Ammon's horn (tissue), 1 donor: Measurements from ENCODE around the gene IRF4.

Source experiments
- DNase-seq: peaks from one replicate; pipeline ENCODE4 v3.0.0-alpha.2; 2016; ENCODE audit warnings: low spot score

Gene IRF4

DNA sequence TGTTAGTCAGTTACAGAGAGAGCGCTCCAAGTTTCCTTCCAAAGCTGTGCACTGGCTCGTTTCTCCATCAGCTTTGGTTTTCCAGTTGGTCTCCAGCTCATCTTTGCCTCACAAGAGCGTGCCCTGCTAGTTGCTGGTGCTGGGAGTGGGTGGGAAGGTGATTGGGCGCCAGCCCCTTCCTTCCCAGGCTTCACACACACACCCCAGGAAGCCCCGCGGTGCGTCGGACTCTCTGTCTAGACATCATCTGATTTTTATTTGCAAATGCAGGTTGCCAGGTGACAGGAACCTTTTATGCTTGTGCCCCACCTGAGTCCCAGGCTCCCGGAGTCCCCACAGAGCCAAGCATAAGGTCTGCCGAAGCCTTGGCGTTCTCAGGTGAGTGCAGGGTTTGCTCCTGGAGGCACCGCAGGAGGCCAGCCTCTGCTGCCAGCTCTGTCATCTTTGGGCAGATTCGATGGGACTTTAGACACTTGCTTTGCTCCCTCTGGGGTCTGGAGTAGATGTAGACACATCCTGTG, 7.1 kb downstream of the IRF4 start:
- DNase-seq: no peak

DNA sequence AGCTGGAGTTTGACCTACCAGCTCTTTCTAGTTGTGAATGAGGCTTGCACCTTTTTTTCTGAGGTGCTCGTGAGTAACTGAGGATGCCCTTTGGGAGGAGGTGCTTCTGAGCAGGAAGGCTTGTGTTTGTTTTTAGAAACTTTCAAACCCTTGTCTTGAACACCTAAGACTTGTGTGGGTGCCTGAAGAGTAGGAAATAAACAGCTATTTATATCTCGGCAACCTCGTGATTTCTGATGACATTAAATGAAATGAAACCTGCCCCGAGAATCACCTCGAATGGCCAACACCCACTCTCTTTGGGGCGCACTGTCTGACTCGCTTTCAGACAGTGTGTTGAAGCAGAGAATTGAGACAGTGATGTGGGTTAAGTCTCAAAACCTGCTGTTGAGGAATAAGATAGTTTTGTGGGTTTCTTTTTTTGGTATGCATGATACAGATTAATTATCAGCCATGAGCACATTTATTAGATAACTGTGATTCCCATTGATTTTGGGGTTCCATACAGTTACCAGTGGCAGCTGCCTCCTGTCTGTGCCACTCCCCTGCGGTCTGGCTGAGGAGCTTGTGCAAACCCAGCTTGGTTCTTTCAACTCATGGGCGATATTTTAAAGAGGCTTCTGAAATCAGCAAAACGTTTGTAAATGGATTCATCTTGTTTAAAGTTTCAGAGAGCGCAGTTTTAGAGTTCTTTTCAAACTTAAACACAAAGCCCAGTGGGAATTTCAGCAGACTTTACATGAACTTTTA, 8.4 kb downstream of the IRF4 start:
- no peak for DNase-seq

DNA sequence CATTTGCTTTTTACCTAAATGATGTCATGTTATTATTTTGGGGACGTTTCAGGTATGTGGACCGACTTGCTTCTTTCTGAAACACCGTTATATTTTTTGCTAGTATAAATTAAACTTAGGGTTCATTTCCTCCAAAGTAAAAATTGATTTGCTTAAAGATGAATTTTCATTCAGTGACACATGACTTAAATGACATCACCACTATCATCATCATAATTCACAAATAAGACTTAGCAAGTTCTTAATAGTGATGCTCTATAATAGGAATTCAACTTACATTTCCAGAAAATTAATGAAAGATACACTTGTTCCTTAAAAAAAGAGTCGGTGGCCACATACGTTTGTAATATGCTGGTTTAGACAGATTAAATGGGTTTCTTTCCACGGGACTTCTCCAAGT, 9.3 kb downstream of the IRF4 start:
- no peak for DNase-seq

DNA sequence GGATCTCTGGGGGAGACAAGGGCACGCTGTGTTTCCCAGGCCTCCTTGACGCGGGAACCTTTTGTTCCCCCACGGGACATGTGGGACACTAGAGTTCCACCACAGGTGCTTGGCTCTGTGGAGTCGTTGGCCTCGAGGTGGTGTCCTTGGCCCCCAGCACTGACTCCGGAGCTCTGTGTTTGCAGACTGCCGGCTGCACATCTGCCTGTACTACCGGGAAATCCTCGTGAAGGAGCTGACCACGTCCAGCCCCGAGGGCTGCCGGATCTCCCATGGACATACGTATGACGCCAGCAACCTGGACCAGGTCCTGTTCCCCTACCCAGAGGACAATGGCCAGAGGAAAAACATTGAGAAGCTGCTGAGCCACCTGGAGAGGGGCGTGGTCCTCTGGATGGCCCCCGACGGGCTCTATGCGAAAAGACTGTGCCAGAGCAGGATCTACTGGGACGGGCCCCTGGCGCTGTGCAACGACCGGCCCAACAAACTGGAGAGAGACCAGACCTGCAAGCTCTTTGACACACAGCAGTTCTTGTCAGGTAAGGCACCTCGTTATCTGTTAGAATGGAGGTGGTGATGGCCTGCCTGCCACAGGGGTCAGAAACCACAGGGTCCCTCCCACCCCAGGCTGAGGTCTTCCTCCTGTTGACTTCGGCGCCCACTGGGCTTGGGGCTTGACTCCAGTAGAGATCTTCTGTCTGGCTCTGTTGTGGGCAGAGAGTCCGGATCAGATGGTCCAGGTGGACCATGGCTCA, 9.9 kb downstream of the IRF4 start:
- no peak for DNase-seq

DNA sequence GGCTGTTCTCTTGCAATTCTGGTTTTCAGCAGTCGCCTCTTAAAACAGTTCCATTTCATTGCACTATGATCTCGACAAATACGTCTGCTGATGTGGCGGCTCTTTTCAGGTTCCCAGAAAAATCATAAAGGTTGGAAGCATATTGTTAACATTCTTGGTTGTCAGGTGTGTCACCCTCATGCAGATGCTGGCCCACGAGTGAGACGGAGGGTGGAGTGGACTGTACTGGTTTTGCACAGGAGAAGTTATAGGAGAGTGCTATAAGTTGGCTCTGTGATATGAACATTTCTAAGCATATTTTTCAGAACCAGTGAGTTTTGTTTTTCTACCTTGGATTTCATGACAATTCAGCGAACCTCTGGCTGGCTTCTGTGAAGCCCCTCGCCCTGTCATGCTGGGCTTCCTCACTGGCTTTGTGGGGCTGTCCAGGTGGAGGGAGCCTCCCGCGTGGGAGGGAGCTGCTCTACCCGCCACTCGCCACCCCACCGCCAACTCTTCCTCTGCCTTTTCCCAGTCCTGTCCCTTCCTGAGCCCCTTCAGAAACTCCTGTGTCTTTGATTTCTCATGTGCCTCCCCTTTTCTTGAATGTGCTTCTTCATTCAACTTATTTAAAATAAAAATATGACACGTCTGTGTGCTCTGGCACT, 10.6 kb downstream of the IRF4 start:
- DNase-seq: no peak

DNA sequence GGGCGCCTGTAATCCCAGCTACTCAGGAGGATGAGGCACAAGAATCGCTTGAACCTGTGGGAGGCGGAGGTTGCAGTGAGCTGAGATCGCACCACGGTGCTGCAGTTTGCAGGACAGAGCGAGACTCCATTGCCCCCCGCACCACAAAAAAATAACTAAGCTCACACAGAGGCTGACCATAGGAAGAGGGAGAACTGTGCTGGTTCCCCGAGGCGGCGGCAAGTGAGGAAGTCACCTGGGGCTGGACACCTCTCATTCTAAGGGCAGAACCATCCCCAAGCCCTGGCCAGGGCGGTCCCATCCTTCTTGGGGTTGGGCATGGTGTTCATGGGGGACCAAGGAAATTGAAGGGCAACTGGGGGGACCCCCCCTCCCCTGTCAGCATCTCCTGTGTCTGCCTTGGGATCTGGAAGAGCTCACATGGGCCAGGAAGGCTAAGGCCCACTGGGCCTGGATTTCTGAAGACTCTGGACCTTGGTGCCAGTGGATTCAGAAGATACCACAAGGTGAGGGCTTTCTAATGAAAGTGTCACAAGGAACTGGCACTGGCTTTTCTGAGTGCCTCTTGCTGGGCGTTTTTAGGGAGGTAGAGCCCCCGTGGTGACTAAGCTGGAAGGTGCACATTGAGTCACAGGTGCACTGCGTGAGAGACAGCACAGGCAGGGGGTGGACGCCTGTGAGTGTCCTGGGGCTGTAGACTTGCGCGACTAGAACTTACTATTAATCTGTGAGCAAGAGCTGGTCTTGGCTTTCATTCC, 11.5 kb downstream of the IRF4 start:
- DNase-seq: no peak

DNA sequence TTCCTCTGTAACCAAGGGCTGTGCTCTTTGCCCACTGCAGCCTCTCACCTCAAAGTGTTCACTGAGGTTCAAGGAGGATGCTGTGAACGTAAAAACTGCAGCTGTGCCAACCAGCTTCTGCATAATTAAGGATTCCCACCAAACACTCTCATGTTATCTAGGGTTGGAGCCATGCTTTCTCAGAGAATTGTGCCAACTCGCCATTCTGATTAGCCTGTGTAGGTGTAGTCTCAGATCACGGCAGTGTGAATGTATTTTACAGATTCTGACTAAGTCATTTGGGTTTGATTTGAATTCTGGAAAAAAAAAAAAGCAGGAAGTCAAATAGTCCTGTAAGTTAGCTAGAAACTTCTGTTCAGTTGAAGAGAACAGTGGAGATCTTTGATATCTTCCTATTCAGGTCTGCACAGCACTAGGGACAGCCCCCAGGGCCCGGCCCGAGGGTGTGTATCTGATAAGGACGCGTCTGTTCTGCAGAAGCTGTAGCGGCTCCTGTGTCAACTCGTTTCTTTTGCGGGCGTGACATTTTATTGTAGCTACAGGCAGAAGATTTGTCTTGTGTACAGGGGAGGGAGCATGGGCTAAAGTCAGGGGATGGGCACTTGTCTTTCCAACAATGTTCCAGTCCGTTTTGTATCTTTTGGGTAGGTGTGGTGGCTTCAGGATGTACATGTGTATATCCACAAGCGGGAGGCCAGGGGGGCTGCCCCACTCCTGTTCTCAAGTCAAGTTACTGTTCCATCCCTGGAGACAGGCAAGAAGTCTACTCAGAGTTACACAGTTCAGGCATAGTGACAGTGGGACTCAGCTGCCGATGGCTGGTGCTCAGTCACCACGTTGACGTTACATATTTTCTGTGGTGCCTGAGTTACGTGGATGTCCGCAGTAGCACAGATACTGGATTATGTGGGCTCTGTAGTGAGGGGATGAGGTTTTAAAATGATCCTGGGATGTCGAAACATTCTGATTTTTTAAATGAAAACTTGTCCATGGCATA, 12.4 kb downstream of the IRF4 start:
- DNase-seq: no peak

DNA sequence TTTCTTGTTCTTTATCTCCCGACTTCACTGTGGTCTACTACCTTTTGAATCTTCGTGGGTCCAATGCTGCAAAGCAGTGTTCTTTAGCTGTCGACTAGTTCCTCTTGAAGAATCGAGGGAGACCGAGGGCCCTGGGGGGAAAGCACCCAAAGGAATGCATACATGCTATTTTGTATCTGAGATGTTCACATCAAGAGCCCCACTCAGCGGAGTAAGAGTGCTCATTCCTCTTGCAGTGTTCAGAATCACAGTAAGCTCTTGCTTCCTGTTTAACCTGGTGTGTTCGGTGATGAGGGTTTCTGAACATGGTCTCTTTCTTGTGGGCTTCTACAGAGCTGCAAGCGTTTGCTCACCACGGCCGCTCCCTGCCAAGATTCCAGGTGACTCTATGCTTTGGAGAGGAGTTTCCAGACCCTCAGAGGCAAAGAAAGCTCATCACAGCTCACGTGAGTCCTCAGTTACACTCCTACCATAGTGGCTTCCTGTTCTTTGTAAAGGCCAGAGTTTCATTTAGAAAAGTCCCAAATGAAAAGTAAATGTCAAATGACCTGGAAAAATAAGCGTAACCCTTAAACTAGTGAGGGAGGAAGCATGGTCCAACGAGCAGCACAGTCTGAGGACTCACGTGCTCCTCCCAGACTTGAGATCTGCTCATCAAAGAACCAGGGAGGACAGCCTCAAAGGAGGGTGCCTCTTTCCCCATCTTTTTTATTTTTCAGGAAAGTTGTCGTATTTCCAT, 13.3 kb downstream of the IRF4 start:
- no peak for DNase-seq

DNA sequence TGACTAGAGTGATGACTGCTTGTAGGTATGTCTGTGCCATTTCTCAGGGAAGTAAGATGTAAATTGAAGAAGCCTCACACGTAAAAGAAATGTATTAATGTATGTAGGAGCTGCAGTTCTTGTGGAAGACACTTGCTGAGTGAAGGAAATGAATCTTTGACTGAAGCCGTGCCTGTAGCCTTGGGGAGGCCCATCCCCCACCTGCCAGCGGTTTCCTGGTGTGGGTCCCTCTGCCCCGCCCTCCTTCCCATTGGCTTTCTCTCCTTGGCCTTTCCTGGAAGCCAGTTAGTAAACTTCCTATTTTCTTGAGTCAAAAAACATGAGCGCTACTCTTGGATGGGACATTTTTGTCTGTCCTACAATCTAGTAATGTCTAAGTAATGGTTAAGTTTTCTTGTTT, 16.6 kb downstream of the IRF4 start:
- DNase-seq: no peak

DNA sequence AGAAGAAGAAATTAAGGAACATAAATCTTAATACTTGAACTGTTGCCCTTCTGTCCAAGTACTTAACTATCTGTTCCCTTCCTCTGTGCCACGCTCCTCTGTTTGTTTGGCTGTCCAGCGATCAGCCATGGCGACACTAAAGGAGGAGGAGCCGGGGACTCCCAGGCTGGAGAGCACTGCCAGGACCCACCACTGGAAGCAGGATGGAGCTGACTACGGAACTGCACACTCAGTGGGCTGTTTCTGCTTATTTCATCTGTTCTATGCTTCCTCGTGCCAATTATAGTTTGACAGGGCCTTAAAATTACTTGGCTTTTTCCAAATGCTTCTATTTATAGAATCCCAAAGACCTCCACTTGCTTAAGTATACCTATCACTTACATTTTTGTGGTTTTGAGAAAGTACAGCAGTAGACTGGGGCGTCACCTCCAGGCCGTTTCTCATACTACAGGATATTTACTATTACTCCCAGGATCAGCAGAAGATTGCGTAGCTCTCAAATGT, 17.1 kb downstream of the IRF4 start:
- DNase-seq: no peak

DNA sequence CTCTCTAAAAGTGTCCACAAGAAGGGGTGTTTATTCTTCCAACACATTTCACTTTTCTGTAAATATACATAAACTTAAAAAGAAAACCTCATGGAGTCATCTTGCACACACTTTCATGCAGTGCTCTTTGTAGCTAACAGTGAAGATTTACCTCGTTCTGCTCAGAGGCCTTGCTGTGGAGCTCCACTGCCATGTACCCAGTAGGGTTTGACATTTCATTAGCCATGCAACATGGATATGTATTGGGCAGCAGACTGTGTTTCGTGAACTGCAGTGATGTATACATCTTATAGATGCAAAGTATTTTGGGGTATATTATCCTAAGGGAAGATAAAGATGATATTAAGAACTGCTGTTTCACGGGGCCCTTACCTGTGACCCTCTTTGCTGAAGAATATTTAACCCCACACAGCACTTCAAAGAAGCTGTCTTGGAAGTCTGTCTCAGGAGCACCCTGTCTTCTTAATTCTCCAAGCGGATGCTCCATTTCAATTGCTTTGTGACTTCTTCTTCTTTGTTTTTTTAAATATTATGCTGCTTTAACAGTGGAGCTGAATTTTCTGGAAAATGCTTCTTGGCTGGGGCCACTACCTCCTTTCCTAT, 17.9 kb downstream of the IRF4 start:
- no peak for DNase-seq

DNA sequence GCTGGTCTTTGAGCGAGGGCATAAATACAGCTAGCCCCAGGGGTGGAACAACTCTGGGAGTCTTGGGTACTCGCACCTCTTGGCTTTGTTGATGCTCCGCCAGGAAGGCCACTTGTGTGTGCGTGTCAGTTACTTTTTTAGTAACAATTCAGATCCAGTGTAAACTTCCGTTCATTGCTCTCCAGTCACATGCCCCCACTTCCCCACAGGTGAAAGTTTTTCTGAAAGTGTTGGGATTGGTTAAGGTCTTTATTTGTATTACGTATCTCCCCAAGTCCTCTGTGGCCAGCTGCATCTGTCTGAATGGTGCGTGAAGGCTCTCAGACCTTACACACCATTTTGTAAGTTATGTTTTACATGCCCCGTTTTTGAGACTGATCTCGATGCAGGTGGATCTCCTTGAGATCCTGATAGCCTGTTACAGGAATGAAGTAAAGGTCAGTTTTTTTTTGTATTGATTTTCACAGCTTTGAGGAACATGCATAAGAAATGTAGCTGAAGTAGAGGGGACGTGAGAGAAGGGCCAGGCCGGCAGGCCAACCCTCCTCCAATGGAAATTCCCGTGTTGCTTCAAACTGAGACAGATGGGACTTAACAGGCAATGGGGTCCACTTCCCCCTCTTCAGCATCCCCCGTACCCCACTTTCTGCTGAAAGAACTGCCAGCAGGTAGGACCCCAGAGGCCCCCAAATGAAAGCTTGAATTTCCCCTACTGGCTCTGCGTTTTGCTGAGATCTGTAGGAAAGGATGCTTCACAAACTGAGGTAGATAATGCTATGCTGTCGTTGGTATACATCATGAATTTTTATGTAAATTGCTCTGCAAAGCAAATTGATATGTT, 19.2 kb downstream of the IRF4 start:
- DNase-seq: no peak

DNA sequence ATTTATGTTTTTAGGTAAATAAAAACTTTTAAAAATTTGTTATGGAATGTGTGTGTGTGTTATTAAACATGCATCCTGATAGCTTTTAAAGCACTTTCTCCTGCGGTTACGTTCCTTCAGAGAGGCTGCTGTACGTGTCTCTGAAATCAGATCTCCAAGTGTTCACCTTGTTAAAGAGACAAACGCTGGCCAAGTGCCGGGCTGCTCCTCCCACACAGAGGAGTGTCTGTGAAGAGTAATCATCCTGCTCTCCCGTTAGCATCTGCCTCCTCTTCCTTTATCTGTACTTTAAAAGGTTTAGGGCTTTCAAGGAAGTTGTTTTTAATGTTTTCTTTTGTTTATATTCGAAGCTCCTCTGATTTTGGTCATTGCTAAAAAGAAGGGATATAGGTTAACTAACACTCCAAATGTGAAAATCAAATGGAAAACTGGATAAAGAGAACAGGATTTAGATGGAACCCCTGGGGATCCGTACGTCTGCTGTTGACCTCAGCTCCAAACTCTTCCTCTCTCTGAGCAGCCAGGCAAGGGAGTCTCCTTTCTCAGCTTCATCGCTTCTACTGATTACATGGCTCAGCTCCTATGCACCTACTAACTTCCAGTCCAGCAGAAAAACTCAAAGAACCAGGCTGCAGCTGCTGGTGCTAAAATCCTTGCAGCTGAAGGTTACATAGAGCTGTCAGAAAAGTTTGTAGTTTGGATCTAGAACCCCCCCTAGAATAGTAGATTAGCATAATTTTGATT, 20.0 kb downstream of the IRF4 start:
- DNase-seq: no peak

DNA sequence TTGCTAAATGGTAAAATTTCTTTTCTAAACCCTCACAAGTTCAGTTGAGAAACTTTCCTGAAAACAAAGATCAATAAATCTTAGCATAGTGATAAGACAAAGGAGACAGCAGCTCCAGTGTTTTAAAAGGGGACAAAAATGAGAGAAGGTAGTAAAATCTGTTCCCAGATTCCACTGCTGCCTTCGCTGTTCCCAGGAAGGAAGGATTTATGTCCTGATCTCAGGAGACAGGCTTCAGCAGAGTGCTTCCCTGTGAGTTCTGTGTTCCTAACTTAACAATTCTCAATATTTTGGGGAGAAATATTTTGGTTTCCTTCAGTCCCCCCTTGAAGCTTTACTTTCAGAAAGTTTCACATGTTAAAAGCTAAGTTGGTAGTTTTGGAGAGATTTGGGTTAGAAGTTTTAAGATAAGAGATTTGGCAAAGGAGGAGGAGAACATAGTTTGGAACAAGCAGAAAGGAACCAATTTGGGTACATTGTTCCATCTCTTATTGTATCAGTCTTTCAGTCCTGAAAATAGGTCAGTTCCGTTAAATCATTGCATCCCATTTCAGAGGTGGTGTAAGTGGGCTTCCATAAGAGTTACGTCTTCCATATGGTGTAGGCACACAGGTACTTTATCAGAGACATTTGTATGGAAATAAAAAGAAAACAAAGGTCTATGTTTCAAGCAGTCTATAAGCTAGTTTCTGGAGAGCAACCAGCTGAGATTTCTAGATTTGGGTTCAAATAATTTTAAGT, 20.8 kb downstream of the IRF4 start:
- no peak for DNase-seq

DNA sequence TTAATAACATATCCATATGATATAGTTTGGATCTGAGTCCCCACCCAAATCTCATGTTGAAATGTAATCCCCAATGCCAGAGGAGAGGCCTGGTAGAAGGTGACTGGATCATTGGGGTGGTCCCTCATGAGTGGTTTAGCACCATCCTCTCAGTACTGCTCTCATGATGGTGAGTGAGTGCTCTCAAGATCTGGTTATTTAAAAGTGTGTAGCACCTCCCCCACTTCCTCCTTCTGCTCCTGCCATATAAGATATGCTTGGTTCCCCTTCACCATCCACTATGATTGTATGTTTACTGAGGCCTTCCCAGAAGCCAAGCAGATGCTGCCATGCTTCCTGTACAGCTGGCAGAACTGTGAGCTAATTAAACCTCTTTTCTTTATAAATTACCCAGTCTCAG, 22.9 kb downstream of the IRF4 start:
- DNase-seq: no peak

DNA sequence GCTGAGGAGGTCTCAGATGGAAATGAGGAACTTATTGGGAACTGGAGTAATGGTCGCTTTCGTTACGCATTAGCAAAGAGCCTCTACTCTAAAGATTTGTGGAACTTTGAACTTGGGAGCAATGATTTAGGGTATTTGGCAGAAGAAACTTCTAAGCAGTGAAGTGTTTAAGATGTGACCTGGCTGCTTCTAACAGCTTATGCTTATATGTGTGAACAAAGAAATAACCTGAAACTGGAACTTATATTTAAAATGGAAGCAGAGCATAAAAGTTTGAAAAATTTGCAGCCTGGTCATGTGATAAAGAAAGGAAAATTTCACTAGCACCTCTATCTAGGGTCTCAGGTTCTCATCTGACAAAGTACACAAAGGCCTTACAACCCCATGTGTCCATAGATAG, 23.5 kb downstream of the IRF4 start:
- no peak for DNase-seq

DNA sequence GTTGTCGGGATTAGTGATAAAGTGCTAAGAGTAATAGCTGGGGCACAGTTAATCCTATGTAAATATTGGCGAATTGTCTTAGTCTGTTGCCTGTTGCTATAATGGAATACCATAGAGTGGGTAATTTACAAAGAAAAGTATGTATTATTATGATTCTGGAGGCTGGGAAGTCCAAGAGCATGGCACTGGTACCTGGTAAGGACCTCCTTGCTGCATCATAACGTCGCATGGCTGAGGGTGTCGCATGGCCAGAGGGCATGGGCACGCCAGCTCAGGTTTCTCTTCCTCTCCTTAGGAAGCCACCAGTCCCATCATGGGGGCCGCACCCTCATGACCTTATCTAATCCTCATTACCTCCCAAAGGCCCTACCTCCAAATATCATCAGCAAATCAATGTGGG, 29.7 kb downstream of the IRF4 start:
- no peak for DNase-seq
